SK-N-SH treated with all-trans-retinoic acid at 6 μM for 48 hours (cell line): ENCODE measurements around the gene ZNF343.

Source experiments
- ATAC-seq: fragments of 200-7000 bp; cut with Tn5 transposase; 3 replicates; pipeline ENCODE4 v1.9.1; 2020; ENCODE audit warnings: mild to moderate bottlenecking, moderate library complexity
- ARNTL ChIP-seq: fragments of 450-650 bp; formaldehyde crosslinking; IDR thresholded peaks from 2 replicates; pipeline ENCODE4 v1.5.0; 2020; ENCODE audit warnings: low read depth, mild to moderate bottlenecking, moderate library complexity, borderline replicate concordance
- BACH2 ChIP-seq: fragments of 250-450 bp; sonication (Bioruptor Pico); IDR thresholded peaks from 2 replicates; pipeline ENCODE4 v1.9.0; 2021; ENCODE audit warnings: mild to moderate bottlenecking, borderline replicate concordance
- CREB5 ChIP-seq: fragments of 250-450 bp; sonication (Bioruptor Pico); IDR thresholded peaks from 2 replicates; pipeline ENCODE4 v1.5.1; 2020; ENCODE audit warnings: low read depth, mild to moderate bottlenecking, moderate library complexity
- CSDC2 ChIP-seq: fragments of 250-450 bp; sonication (Bioruptor Pico); IDR thresholded peaks from 2 replicates; pipeline ENCODE4 v1.5.0; 2020; ENCODE audit warnings: mild to moderate bottlenecking, moderate library complexity
- CSRNP3 ChIP-seq: fragments of 250-450 bp; sonication (Bioruptor Pico); IDR thresholded peaks from 2 replicates; pipeline ENCODE4 v1.5.1; 2021; ENCODE audit warnings: mild to moderate bottlenecking, moderate library complexity
- ESRRG ChIP-seq: fragments of 250-450 bp; sonication (Bioruptor Pico); IDR thresholded peaks from 2 replicates; pipeline ENCODE4 v1.6.1; 2021; ENCODE audit warnings: mild to moderate bottlenecking
- GLIS3 ChIP-seq: fragments of 250-450 bp; sonication (Bioruptor Pico); IDR thresholded peaks from 2 replicates; pipeline ENCODE4 v1.5.0; 2020; ENCODE audit warnings: mild to moderate bottlenecking, moderate library complexity
- ISL1 ChIP-seq: fragments of 250-450 bp; sonication (Bioruptor Pico); IDR thresholded peaks from 2 replicates; pipeline ENCODE4 v2.1.2; 2022; ENCODE audit warnings: mild to moderate bottlenecking, moderate library complexity
- OSR1 ChIP-seq: fragments of 250-450 bp; sonication (Bioruptor Pico); IDR thresholded peaks from 2 replicates; pipeline ENCODE4 v1.8.0; 2022; ENCODE audit warnings: moderate library complexity, mild to moderate bottlenecking, inconsistent platforms
- POU6F1 ChIP-seq: fragments of 250-450 bp; sonication (Bioruptor Pico); IDR thresholded peaks from 2 replicates; pipeline ENCODE4 v1.8.0; 2021; ENCODE audit warnings: low read depth, mild to moderate bottlenecking, moderate library complexity, borderline replicate concordance
- RARB ChIP-seq: fragments of 250-450 bp; sonication (Bioruptor Pico); IDR thresholded peaks from 2 replicates; pipeline ENCODE4 v1.8.0; 2021; ENCODE audit warnings: mild to moderate bottlenecking, moderate library complexity
- SNAI2 ChIP-seq: fragments of 250-450 bp; sonication (Bioruptor Pico); IDR thresholded peaks from 2 replicates; pipeline ENCODE4 v1.5.0; 2020; ENCODE audit warnings: mild to moderate bottlenecking, moderate library complexity
- TCF4 ChIP-seq: fragments of 250-450 bp; sonication (Bioruptor Pico); IDR thresholded peaks from 2 replicates; pipeline ENCODE4 v1.8.0; 2021; ENCODE audit warnings: mild to moderate bottlenecking, moderate library complexity, borderline replicate concordance
- TOX ChIP-seq: fragments of 250-450 bp; sonication (Bioruptor Pico); IDR thresholded peaks from 2 replicates; pipeline ENCODE4 v1.8.0; 2021; ENCODE audit warnings: mild to moderate bottlenecking, moderate library complexity, borderline replicate concordance
- TSHZ2 ChIP-seq: fragments of 250-450 bp; sonication (Bioruptor Pico); IDR thresholded peaks from 2 replicates; pipeline ENCODE4 v1.5.0; 2020; ENCODE audit warnings: mild to moderate bottlenecking, moderate library complexity
- ZC3H10 ChIP-seq: fragments of 250-450 bp; sonication (Bioruptor Pico); IDR thresholded peaks from 2 replicates; pipeline ENCODE4 v1.5.1; 2021; ENCODE audit warnings: mild to moderate bottlenecking, moderate library complexity
- ZFP3 ChIP-seq: fragments of 250-450 bp; sonication (Bioruptor Pico); IDR thresholded peaks from 2 replicates; pipeline ENCODE4 v1.5.0; 2020; ENCODE audit warnings: mild to moderate bottlenecking, moderate library complexity
- ZFP30 ChIP-seq: fragments of 450-650 bp; formaldehyde crosslinking; IDR thresholded peaks from 2 replicates; pipeline ENCODE4 v1.5.0; 2022; ENCODE audit warnings: mild to moderate bottlenecking, moderate library complexity
- ZNF565 ChIP-seq: fragments of 450-650 bp; formaldehyde crosslinking; conservative IDR thresholded peaks from 2 replicates; pipeline ENCODE4 v1.5.0; 2020; ENCODE audit warnings: low read depth, mild to moderate bottlenecking, moderate library complexity
- ZNF70 ChIP-seq: fragments of 450-650 bp; formaldehyde crosslinking; IDR thresholded peaks from 2 replicates; pipeline ENCODE4 v1.5.0; 2020; ENCODE audit warnings: mild to moderate bottlenecking, moderate library complexity
- ZNF8 ChIP-seq: fragments of 450-650 bp; formaldehyde crosslinking; IDR thresholded peaks from 2 replicates; pipeline ENCODE4 v1.5.0; 2020; ENCODE audit warnings: mild to moderate bottlenecking, moderate library complexity

The ZNF343 gene

GRCh38 chr20:2453792-2454191 lies 54.9 kb downstream of the ZNF343 start:
- TF ChIP-seq ZC3H10, result no peak
- TF ChIP-seq ZFP30, result no peak
- no peak for TF ChIP-seq TOX (CRISPR knock-in tag)
- no peak for TF ChIP-seq CSDC2
- TF ChIP-seq ZNF70 (CRISPR knock-in tag), result no peak
- no peak for TF ChIP-seq ARNTL (CRISPR knock-in tag)
- TF ChIP-seq POU6F1, result no peak
- no peak for TF ChIP-seq BACH2
- TF ChIP-seq GLIS3, result no peak
- no peak for TF ChIP-seq SNAI2 (CRISPR knock-in tag)
- TF ChIP-seq ZNF565 (CRISPR knock-in tag), result no peak
- TF ChIP-seq TCF4 (CRISPR knock-in tag), result no peak
- no peak for TF ChIP-seq RARB (CRISPR knock-in tag)
- TF ChIP-seq ZFP3, result no peak
- TF ChIP-seq TSHZ2 (CRISPR knock-in tag), result no peak
- TF ChIP-seq CREB5 (CRISPR knock-in tag), result no peak
- TF ChIP-seq OSR1 (CRISPR knock-in tag), result no peak
- TF ChIP-seq, all 23 proteins: peak for 0
- no peak for ATAC-seq

GRCh38 chr20:2451939-2452732 lies 56.6 kb downstream of the ZNF343 start:
- peak; percentile 91 for ATAC-seq
- TF ChIP-seq ARNTL (CRISPR knock-in tag), result no peak
- TF ChIP-seq TCF4 (CRISPR knock-in tag), result no peak
- no peak for TF ChIP-seq ISL1
- TF ChIP-seq OSR1 (CRISPR knock-in tag), result no peak
- TF ChIP-seq GLIS3, result no peak
- TF ChIP-seq ZC3H10, result no peak
- no peak for TF ChIP-seq ZFP30
- no peak for TF ChIP-seq CSDC2
- TF ChIP-seq SNAI2 (CRISPR knock-in tag), result no peak
- no peak for TF ChIP-seq CSRNP3 (CRISPR knock-in tag)
- TF ChIP-seq TOX (CRISPR knock-in tag), result no peak
- no peak for TF ChIP-seq ZFP3
- no peak for TF ChIP-seq BACH2
- TF ChIP-seq, all 23 proteins: peak for 0

- ATAC-seq, result no peak
- no peak for TF ChIP-seq ZFP3
- TF ChIP-seq, all 23 proteins: peak for 0
Measured at GRCh38 chr20:2451422-2451821, 57.3 kb downstream of the ZNF343 start.

- ATAC-seq, result no peak
- TF ChIP-seq TCF4 (CRISPR knock-in tag) (no peak), POU6F1 (no peak), ISL1 (no peak), TSHZ2 (CRISPR knock-in tag) (no peak), ZNF8 (CRISPR knock-in tag) (no peak), GLIS3 (no peak), OSR1 (CRISPR knock-in tag) (no peak), ARNTL (CRISPR knock-in tag) (no peak), ESRRG (CRISPR knock-in tag) (no peak), CREB5 (CRISPR knock-in tag) (no peak), ZFP30 (no peak), ZC3H10 (no peak), SNAI2 (CRISPR knock-in tag) (no peak)
Measured at GRCh38 chr20:2449386-2449785, 59.3 kb downstream of the ZNF343 start.
